IPS DF 6.9 (cell line): ENCODE results near the gene CIZ1.
"Not testable (repeated sequence)": the region's sequence is repeated elsewhere in the genome, so short reads cannot be mapped to it uniquely, and the experiment has no call there.

ENCODE experiments used
- DNase-seq: peaks from one replicate; pipeline ENCODE4 v3.0.0-alpha.2; 2013; ENCODE audit warnings: low read depth, low spot score
- H3K27ac ChIP-seq: one replicate; pipeline ENCODE4 v1.5.1; 2013; ENCODE audit warnings: low read length, control low read depth
- H3K27me3 ChIP-seq: 2 replicates; pipeline ENCODE4 v1.6.1; 2013; ENCODE audit warnings: mild to moderate bottlenecking, low read length; ENCODE audit not compliant: control insufficient read depth, insufficient read depth
- H3K36me3 ChIP-seq: 2 replicates; pipeline ENCODE4 v1.6.1; 2013; ENCODE audit warnings: low read length; ENCODE audit not compliant: control insufficient read depth, insufficient read depth
- H3K4me1 ChIP-seq: 2 replicates; pipeline ENCODE4 v1.6.1; 2013; ENCODE audit warnings: low read length; ENCODE audit not compliant: control insufficient read depth, insufficient read depth
- H3K4me3 ChIP-seq: 2 replicates; pipeline ENCODE4 v1.5.1; 2013; ENCODE audit warnings: mild to moderate bottlenecking, low read length
- H3K9me3 ChIP-seq: 2 replicates; pipeline ENCODE4 v1.6.1; 2013; ENCODE audit warnings: low read length, inconsistent platforms; ENCODE audit not compliant: control insufficient read depth, insufficient read depth
- WGBS: extraction: QIAGEN DNeasy Blood & Tissue Kit; methylation state at CpG from one replicate; pipeline ENCODE4 v1.1.7; 2013; ENCODE audit warnings: mixed read lengths, missing lambda C conversion rate; ENCODE audit not compliant: insufficient read length, insufficient coverage; 5-methylcytosine and 5-hydroxymethylcytosine counted together

The CIZ1 gene

GRCh38 chr9:128191406-128192046 is at the start of gene CIZ1:
TSS of gene CIZ1 (minus strand) at chr9:128191572. CDS start at chr9:128190857, 715 bp downstream.
- H3K4me1 ChIP-seq: peaks cover 2% of the 10 kb centered on the region; the same call in 1 of the 2 replicates
- peak within 1 kb of the TSS; percentile 84; the same call in 1 of the 2 replicates for H3K4me3 ChIP-seq
- H3K27me3 ChIP-seq: no peaks in the 10 kb centered on the region
- H3K36me3 ChIP-seq: no peaks in the 10 kb centered on the region; the same call in 1 of the 2 replicates
- H3K9me3 ChIP-seq: no peaks in the 10 kb centered on the region
- no CpG with 5 or more reads among the region's 71 CpGs for WGBS
- no peak for DNase-seq
- no peak within 1 kb of the TSS for H3K27ac ChIP-seq

GRCh38 chr9:128233817-128234406 is 42.5 kb upstream of the CIZ1 start:
- Histone ChIP-seq H3K4me1 (no peaks in the 10 kb centered on the region), H3K9me3 (no peaks in the 10 kb centered on the region), H3K4me3 (no peak overlapping the region), H3K27ac (no peak overlapping the region), H3K36me3 (no peaks in the 10 kb centered on the region), H3K27me3 (no peaks in the 10 kb centered on the region)
- no peak for DNase-seq
- WGBS: no CpG with 5 or more reads among the region's 28 CpGs

- H3K27ac ChIP-seq: no peak overlapping the region
- H3K4me3 ChIP-seq: no peak overlapping the region
- H3K27me3 ChIP-seq: no peaks in the 10 kb centered on the region
- no peaks in the 10 kb centered on the region for H3K9me3 ChIP-seq
- H3K4me1 ChIP-seq: no peaks in the 10 kb centered on the region
- no peaks in the 10 kb centered on the region for H3K36me3 ChIP-seq
- DNase-seq: no peak
- WGBS: no CpG with 5 or more reads among the region's 22 CpGs
Observed at GRCh38 chr9:128232528-128233428, 41.4 kb upstream of the CIZ1 start.

- no peaks in the 10 kb centered on the region for H3K36me3 ChIP-seq
- no peak for DNase-seq
- no CpG with 5 or more reads among the region's 16 CpGs for WGBS
- no peak overlapping the region for H3K27ac ChIP-seq
- no peak overlapping the region for H3K4me3 ChIP-seq
- no peaks in the 10 kb centered on the region for H3K9me3 ChIP-seq
- H3K4me1 ChIP-seq: no peaks in the 10 kb centered on the region
- no peaks in the 10 kb centered on the region for H3K27me3 ChIP-seq
Observed at GRCh38 chr9:128231638-128232527, 40.5 kb upstream of the CIZ1 start.

GRCh38 chr9:128230897-128231296 is 39.5 kb upstream of the CIZ1 start:
- H3K9me3 ChIP-seq, H3K27ac ChIP-seq, H3K4me1 ChIP-seq, DNase-seq, H3K4me3 ChIP-seq, H3K36me3 ChIP-seq, H3K27me3 ChIP-seq: not testable (repeated sequence)
- WGBS: no CpG with 5 or more reads among the region's 7 CpGs

- no peak overlapping the region for H3K27ac ChIP-seq
- no peaks in the 10 kb centered on the region for H3K9me3 ChIP-seq
- no CpG with 5 or more reads among the region's 5 CpGs for WGBS
- no peak overlapping the region for H3K4me3 ChIP-seq
- peaks cover 13% of the 10 kb centered on the region for H3K36me3 ChIP-seq
- DNase-seq: no peak
- no peaks in the 10 kb centered on the region for H3K4me1 ChIP-seq
- H3K27me3 ChIP-seq: no peaks in the 10 kb centered on the region
Observed at GRCh38 chr9:128226412-128226801, 35.0 kb upstream of the CIZ1 start.

GRCh38 chr9:128225770-128226411 is 34.5 kb upstream of the CIZ1 start:
- no CpG with 5 or more reads among the region's 19 CpGs for WGBS
- DNase-seq: no peak
- H3K4me1 ChIP-seq: no peaks in the 10 kb centered on the region
- no peak overlapping the region for H3K4me3 ChIP-seq
- no peaks in the 10 kb centered on the region for H3K9me3 ChIP-seq
- H3K27ac ChIP-seq: no peak overlapping the region
- H3K27me3 ChIP-seq: no peaks in the 10 kb centered on the region
- peaks cover 15% of the 10 kb centered on the region for H3K36me3 ChIP-seq

- H3K36me3 ChIP-seq: peaks cover 18% of the 10 kb centered on the region
- WGBS: no CpG with 5 or more reads among the region's 7 CpGs
- no peaks in the 10 kb centered on the region for H3K4me1 ChIP-seq
- no peak overlapping the region for H3K4me3 ChIP-seq
- no peak overlapping the region for H3K27ac ChIP-seq
- DNase-seq: no peak
- H3K9me3 ChIP-seq: no peaks in the 10 kb centered on the region
- H3K27me3 ChIP-seq: no peaks in the 10 kb centered on the region
Observed at GRCh38 chr9:128224877-128225276, 33.5 kb upstream of the CIZ1 start.

GRCh38 chr9:128222880-128223670 is 31.7 kb upstream of the CIZ1 start:
- H3K27me3 ChIP-seq: no peaks in the 10 kb centered on the region
- peaks cover 2% of the 10 kb centered on the region; the same call in 1 of the 2 replicates for H3K4me1 ChIP-seq
- H3K27ac ChIP-seq: no peak overlapping the region
- DNase-seq: no peak
- peaks cover 20% of the 10 kb centered on the region for H3K36me3 ChIP-seq
- no peaks in the 10 kb centered on the region for H3K9me3 ChIP-seq
- no CpG with 5 or more reads among the region's 13 CpGs for WGBS
- H3K4me3 ChIP-seq: no peak overlapping the region
